ENCODE results near the gene MRPL10.

GRCh38 chr17:47844814-47845715 is 13.7 kb upstream of the MRPL10 start:
- peak; percentile 21 to 50; a peak in 3 of 4 replicates for TF ChIP-seq CTCF (conservative IDR thresholded peaks at IDR 0.05; ENCODE audit: low read depth in 2 of 2)
- no peak for TF ChIP-seq REST (IDR thresholded peaks at IDR 0.05; ENCODE audit: unreplicated experiment)
- no peak for TF ChIP-seq ETS1 (IDR thresholded peaks at IDR 0.05)
- TF ChIP-seq EZH2phosphoT487 (IDR thresholded peaks at IDR 0.05; ENCODE audit: unreplicated experiment): no peak
- no peak for TF ChIP-seq ZNF114 (CRISPR knock-in tag; IDR thresholded peaks at IDR 0.05)
- TF ChIP-seq EZH2 (IDR thresholded peaks at IDR 0.05; ENCODE audit: low read depth, unreplicated experiment): no peak
- TF ChIP-seq POLR2AphosphoS5 (IDR thresholded peaks at IDR 0.05; ENCODE audit: low read depth): no peak
- no peak for TF ChIP-seq ZNF331 (CRISPR knock-in tag; IDR thresholded peaks at IDR 0.05; ENCODE audit: low read depth)

Measured in GM23338 (cell line).